SK-N-SH treated with all-trans-retinoic acid at 6 μM for 48 hours (cell line): ENCODE results near the gene SLC18A3.

Experiments
- ATAC-seq: fragments of 200-7000 bp; cut with Tn5 transposase; 3 replicates; pipeline ENCODE4 v1.9.1; 2020; ENCODE audit warnings: mild to moderate bottlenecking, moderate library complexity
- BACH2 ChIP-seq: fragments of 250-450 bp; sonication (Bioruptor Pico); IDR thresholded peaks from 2 replicates; pipeline ENCODE4 v1.9.0; 2021; ENCODE audit warnings: mild to moderate bottlenecking, borderline replicate concordance
- CSDC2 ChIP-seq: fragments of 250-450 bp; sonication (Bioruptor Pico); IDR thresholded peaks from 2 replicates; pipeline ENCODE4 v1.5.0; 2020; ENCODE audit warnings: mild to moderate bottlenecking, moderate library complexity
- ESRRG ChIP-seq: fragments of 250-450 bp; sonication (Bioruptor Pico); IDR thresholded peaks from 2 replicates; pipeline ENCODE4 v1.6.1; 2021; ENCODE audit warnings: mild to moderate bottlenecking
- GLIS3 ChIP-seq: fragments of 250-450 bp; sonication (Bioruptor Pico); IDR thresholded peaks from 2 replicates; pipeline ENCODE4 v1.5.0; 2020; ENCODE audit warnings: mild to moderate bottlenecking, moderate library complexity
- ISL1 ChIP-seq: fragments of 250-450 bp; sonication (Bioruptor Pico); IDR thresholded peaks from 2 replicates; pipeline ENCODE4 v2.1.2; 2022; ENCODE audit warnings: mild to moderate bottlenecking, moderate library complexity
- OSR1 ChIP-seq: fragments of 250-450 bp; sonication (Bioruptor Pico); IDR thresholded peaks from 2 replicates; pipeline ENCODE4 v1.8.0; 2022; ENCODE audit warnings: moderate library complexity, mild to moderate bottlenecking, inconsistent platforms
- PPARA ChIP-seq: fragments of 250-450 bp; sonication (Bioruptor Pico); IDR thresholded peaks from 2 replicates; pipeline ENCODE4 v1.5.0; 2020; ENCODE audit warnings: mild to moderate bottlenecking, borderline replicate concordance
- RARB ChIP-seq: fragments of 250-450 bp; sonication (Bioruptor Pico); IDR thresholded peaks from 2 replicates; pipeline ENCODE4 v1.8.0; 2021; ENCODE audit warnings: mild to moderate bottlenecking, moderate library complexity
- SNAI2 ChIP-seq: fragments of 250-450 bp; sonication (Bioruptor Pico); IDR thresholded peaks from 2 replicates; pipeline ENCODE4 v1.5.0; 2020; ENCODE audit warnings: mild to moderate bottlenecking, moderate library complexity
- TCF4 ChIP-seq: fragments of 250-450 bp; sonication (Bioruptor Pico); IDR thresholded peaks from 2 replicates; pipeline ENCODE4 v1.8.0; 2021; ENCODE audit warnings: mild to moderate bottlenecking, moderate library complexity, borderline replicate concordance
- TOX ChIP-seq: fragments of 250-450 bp; sonication (Bioruptor Pico); IDR thresholded peaks from 2 replicates; pipeline ENCODE4 v1.8.0; 2021; ENCODE audit warnings: mild to moderate bottlenecking, moderate library complexity, borderline replicate concordance
- TSHZ2 ChIP-seq: fragments of 250-450 bp; sonication (Bioruptor Pico); IDR thresholded peaks from 2 replicates; pipeline ENCODE4 v1.5.0; 2020; ENCODE audit warnings: mild to moderate bottlenecking, moderate library complexity
- ZC3H10 ChIP-seq: fragments of 250-450 bp; sonication (Bioruptor Pico); IDR thresholded peaks from 2 replicates; pipeline ENCODE4 v1.5.1; 2021; ENCODE audit warnings: mild to moderate bottlenecking, moderate library complexity
- ZFP3 ChIP-seq: fragments of 250-450 bp; sonication (Bioruptor Pico); IDR thresholded peaks from 2 replicates; pipeline ENCODE4 v1.5.0; 2020; ENCODE audit warnings: mild to moderate bottlenecking, moderate library complexity
- ZFP30 ChIP-seq: fragments of 450-650 bp; formaldehyde crosslinking; IDR thresholded peaks from 2 replicates; pipeline ENCODE4 v1.5.0; 2022; ENCODE audit warnings: mild to moderate bottlenecking, moderate library complexity
- ZNF565 ChIP-seq: fragments of 450-650 bp; formaldehyde crosslinking; conservative IDR thresholded peaks from 2 replicates; pipeline ENCODE4 v1.5.0; 2020; ENCODE audit warnings: low read depth, mild to moderate bottlenecking, moderate library complexity
- ZNF70 ChIP-seq: fragments of 450-650 bp; formaldehyde crosslinking; IDR thresholded peaks from 2 replicates; pipeline ENCODE4 v1.5.0; 2020; ENCODE audit warnings: mild to moderate bottlenecking, moderate library complexity
- ZNF8 ChIP-seq: fragments of 450-650 bp; formaldehyde crosslinking; IDR thresholded peaks from 2 replicates; pipeline ENCODE4 v1.5.0; 2020; ENCODE audit warnings: mild to moderate bottlenecking, moderate library complexity
- TF ChIP-seq, protein P1 (sequence below): fragments of 250-450 bp; sonication (Bioruptor Pico); IDR thresholded peaks from 2 replicates; pipeline ENCODE4 v1.5.1; 2021; ENCODE audit warnings: mild to moderate bottlenecking, moderate library complexity
- TF ChIP-seq, protein P2 (sequence below): fragments of 250-450 bp; sonication (Bioruptor Pico); IDR thresholded peaks from 2 replicates; pipeline ENCODE4 v1.5.1; 2020; ENCODE audit warnings: low read depth, mild to moderate bottlenecking, moderate library complexity
- TF ChIP-seq, protein P3 (sequence below): fragments of 250-450 bp; sonication (Bioruptor Pico); IDR thresholded peaks from 2 replicates; pipeline ENCODE4 v1.8.0; 2021; ENCODE audit warnings: low read depth, mild to moderate bottlenecking, moderate library complexity, borderline replicate concordance

SLC18A3 gene

DNA sequence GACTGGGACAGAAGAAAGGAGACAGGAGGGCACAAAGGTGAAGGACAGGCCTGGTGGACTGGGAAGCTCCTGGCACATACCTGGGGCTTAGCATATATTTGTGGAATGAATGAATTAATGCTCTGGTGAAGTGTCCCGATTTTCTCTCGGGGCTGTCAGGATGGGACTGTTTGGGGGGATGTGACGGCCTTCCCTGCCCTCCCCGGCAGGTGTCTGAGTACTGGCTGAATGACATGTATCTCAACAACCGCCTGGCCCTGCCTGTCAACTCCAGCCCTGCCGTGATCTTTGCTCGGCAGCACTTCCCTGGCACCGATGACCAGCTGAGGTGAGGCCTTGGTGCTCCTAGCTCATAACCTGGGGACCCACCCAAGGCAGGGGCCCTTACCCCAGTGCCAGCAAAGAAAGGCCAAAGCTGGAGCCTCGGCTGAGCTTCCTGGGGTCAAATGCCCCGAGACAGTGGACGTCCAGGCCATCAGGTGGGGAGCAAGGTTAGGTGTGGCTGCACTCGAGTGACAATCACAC is 10.2 kb downstream of the SLC18A3 start:
- TF ChIP-seq, protein P1, sequence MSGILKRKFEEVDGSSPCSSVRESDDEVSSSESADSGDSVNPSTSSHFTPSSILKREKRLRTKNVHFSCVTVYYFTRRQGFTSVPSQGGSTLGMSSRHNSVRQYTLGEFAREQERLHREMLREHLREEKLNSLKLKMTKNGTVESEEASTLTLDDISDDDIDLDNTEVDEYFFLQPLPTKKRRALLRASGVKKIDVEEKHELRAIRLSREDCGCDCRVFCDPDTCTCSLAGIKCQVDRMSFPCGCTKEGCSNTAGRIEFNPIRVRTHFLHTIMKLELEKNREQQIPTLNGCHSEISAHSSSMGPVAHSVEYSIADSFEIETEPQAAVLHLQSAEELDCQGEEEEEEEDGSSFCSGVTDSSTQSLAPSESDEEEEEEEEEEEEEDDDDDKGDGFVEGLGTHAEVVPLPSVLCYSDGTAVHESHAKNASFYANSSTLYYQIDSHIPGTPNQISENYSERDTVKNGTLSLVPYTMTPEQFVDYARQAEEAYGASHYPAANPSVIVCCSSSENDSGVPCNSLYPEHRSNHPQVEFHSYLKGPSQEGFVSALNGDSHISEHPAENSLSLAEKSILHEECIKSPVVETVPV (CRISPR knock-in tag): no peak
- TF ChIP-seq CSDC2 (no peak), GLIS3 (no peak), ZC3H10 (no peak), TOX (no peak), OSR1 (CRISPR knock-in tag) (no peak), TCF4 (CRISPR knock-in tag) (no peak), SNAI2 (no peak), ISL1 (CRISPR knock-in tag) (no peak), TSHZ2 (CRISPR knock-in tag) (no peak), ZNF8 (CRISPR knock-in tag) (no peak), ZFP30 (CRISPR knock-in tag) (no peak), RARB (CRISPR knock-in tag) (no peak), ZNF565 (CRISPR knock-in tag) (no peak), ZNF70 (CRISPR knock-in tag) (no peak)
- TF ChIP-seq, protein P2, sequence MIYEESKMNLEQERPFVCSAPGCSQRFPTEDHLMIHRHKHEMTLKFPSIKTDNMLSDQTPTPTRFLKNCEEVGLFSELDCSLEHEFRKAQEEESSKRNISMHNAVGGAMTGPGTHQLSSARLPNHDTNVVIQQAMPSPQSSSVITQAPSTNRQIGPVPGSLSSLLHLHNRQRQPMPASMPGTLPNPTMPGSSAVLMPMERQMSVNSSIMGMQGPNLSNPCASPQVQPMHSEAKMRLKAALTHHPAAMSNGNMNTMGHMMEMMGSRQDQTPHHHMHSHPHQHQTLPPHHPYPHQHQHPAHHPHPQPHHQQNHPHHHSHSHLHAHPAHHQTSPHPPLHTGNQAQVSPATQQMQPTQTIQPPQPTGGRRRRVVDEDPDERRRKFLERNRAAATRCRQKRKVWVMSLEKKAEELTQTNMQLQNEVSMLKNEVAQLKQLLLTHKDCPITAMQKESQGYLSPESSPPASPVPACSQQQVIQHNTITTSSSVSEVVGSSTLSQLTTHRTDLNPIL (CRISPR knock-in tag): no peak
- TF ChIP-seq, protein P3, sequence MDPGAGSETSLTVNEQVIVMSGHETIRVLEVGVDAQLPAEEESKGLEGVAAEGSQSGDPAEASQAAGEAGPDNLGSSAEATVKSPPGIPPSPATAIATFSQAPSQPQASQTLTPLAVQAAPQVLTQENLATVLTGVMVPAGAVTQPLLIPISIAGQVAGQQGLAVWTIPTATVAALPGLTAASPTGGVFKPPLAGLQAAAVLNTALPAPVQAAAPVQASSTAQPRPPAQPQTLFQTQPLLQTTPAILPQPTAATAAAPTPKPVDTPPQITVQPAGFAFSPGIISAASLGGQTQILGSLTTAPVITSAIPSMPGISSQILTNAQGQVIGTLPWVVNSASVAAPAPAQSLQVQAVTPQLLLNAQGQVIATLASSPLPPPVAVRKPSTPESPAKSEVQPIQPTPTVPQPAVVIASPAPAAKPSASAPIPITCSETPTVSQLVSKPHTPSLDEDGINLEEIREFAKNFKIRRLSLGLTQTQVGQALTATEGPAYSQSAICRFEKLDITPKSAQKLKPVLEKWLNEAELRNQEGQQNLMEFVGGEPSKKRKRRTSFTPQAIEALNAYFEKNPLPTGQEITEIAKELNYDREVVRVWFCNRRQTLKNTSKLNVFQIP (CRISPR knock-in tag): no peak
- TF ChIP-seq, all 23 proteins: peak for 0
- ATAC-seq: no peak

DNA sequence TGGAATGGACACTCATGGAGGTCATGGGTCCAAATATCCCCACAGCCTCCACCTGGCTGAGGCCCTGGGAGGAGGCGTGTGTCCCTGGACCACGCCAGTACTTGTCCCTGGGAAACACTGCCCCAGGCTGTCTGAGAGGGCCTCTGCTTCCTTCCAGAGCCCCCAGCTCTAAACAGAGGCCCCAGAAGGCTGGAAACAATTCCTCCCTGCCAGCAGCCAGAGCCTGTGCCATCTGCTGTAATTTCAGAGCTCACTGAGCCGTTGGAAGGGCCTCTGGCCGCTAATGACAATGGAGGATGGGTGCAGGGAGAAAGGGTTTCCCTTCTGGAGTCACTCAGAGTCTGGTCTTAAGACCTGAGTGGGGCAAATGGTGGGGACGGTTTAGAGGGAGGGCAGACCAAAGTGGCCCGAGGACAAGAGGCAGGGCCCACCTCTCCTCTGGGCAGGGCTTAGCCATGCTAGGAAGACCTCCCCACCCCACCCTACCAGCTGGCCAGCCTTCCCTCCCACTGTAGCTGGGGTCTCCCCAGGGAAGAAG is 10.8 kb downstream of the SLC18A3 start:
- TF ChIP-seq, protein P3 (CRISPR knock-in tag): no peak
- TF ChIP-seq ISL1 (CRISPR knock-in tag): no peak
- TF ChIP-seq, protein P1 (CRISPR knock-in tag): no peak
- TF ChIP-seq ZNF565 (CRISPR knock-in tag): no peak
- TF ChIP-seq CSDC2: no peak
- TF ChIP-seq BACH2 (CRISPR knock-in tag): no peak
- TF ChIP-seq RARB (CRISPR knock-in tag): no peak
- TF ChIP-seq ZFP3: no peak
- no peak for TF ChIP-seq PPARA (CRISPR knock-in tag)
- TF ChIP-seq SNAI2: no peak
- TF ChIP-seq, protein P2 (CRISPR knock-in tag): no peak
- no peak for TF ChIP-seq OSR1 (CRISPR knock-in tag)
- no peak for TF ChIP-seq ZFP30 (CRISPR knock-in tag)
- no peak for TF ChIP-seq TSHZ2 (CRISPR knock-in tag)
- no peak for TF ChIP-seq ESRRG (CRISPR knock-in tag)
- ATAC-seq: no peak
